ENCODE data around the gene AGBL2. TPM values are rescaled to one million over a fixed set of nuclear protein-coding genes. Genes with fewer than 3 reads are reported as not detected.
A peak's percentile ranks its signal among the peaks of the same experiment; 100 is the strongest.

Gene AGBL2
- total and polyA plus RNA-seq, 9 of the 15 experiments (the other 6 are each of a cell fraction or from before 2014, with no cell fraction given): 0.57 to 6.5 (median 1.3) TPM

DNA sequence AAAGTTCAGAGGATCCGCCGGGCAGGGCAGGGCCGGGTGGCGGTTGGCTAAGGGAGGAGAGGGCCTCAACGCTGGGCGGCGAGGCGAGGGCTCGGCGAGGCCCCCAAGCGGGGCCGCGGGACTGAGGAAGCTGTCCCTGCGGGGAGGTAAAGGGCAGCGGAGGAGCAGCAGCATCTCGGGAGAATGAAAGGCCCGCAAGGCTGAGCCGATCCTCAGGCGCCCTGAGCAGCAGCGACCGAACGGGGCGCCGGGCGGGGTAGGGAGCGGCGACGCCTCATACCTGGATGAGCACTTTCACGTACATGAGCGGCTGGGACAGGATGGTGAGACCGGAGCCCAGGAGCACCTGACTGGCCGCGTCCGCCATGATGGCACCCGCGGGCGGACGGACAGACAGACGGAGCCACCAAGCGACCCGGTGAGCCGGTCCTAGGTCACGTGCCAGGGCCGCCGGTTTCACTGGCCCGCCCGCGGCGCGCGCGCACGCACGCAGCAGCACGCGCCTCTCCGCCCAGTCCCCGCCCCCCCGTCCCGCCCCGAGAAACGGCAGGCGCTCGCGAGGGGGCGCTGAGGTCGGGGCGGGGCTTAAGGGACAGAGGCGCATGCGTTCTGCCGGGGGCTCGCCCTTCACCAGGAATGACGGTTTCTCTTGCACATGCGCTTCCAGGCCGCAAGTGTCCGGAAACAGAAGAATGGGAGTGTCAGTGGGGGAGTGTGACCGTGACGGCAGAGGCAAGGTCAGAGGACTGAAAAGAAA lies 72.9 kb downstream of the AGBL2 start, which contains the start of gene MTCH2 (continued):
- TF ChIP-seq TCFL5 (CRISPR knock-in tag; conservative IDR thresholded peaks at IDR 0.05): no peak
- TF ChIP-seq, protein P1, sequence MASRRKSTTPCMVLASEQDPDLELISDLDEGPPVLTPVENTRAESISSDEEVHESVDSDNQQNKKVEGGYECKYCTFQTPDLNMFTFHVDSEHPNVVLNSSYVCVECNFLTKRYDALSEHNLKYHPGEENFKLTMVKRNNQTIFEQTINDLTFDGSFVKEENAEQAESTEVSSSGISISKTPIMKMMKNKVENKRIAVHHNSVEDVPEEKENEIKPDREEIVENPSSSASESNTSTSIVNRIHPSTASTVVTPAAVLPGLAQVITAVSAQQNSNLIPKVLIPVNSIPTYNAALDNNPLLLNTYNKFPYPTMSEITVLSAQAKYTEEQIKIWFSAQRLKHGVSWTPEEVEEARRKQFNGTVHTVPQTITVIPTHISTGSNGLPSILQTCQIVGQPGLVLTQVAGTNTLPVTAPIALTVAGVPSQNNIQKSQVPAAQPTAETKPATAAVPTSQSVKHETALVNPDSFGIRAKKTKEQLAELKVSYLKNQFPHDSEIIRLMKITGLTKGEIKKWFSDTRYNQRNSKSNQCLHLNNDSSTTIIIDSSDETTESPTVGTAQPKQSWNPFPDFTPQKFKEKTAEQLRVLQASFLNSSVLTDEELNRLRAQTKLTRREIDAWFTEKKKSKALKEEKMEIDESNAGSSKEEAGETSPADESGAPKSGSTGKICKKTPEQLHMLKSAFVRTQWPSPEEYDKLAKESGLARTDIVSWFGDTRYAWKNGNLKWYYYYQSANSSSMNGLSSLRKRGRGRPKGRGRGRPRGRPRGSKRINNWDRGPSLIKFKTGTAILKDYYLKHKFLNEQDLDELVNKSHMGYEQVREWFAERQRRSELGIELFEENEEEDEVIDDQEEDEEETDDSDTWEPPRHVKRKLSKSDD (conservative IDR thresholded peaks at IDR 0.05; ENCODE audit: low read length): no peak
- TF ChIP-seq, protein P2, sequence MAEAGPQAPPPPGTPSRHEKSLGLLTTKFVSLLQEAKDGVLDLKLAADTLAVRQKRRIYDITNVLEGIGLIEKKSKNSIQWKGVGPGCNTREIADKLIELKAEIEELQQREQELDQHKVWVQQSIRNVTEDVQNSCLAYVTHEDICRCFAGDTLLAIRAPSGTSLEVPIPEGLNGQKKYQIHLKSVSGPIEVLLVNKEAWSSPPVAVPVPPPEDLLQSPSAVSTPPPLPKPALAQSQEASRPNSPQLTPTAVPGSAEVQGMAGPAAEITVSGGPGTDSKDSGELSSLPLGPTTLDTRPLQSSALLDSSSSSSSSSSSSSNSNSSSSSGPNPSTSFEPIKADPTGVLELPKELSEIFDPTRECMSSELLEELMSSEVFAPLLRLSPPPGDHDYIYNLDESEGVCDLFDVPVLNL (CRISPR knock-in tag; IDR thresholded peaks at IDR 0.05; ENCODE audit: low read depth): no peak
- TF ChIP-seq ZFPM2 (CRISPR knock-in tag; IDR thresholded peaks at IDR 0.05): no peak
- no peak for TF ChIP-seq SRSF1 (IDR thresholded peaks at IDR 0.05; ENCODE audit: low read depth, low read length)
- TF ChIP-seq RBM25 (IDR thresholded peaks at IDR 0.05; ENCODE audit: low read depth, low read length, severe bottlenecking): peak; percentile 71
- TF ChIP-seq NR2F6 (CRISPR knock-in tag; IDR thresholded peaks at IDR 0.05): no peak
- TF ChIP-seq MCM3 (IDR thresholded peaks at IDR 0.05): no peak
- TF ChIP-seq THRAP3 (IDR thresholded peaks at IDR 0.05; ENCODE audit: borderline replicate concordance): no peak
- no peak for TF ChIP-seq ZNF707 (CRISPR knock-in tag; conservative IDR thresholded peaks at IDR 0.05)
- TF ChIP-seq ZC3H4 (CRISPR knock-in tag; IDR thresholded peaks at IDR 0.05; ENCODE audit: borderline replicate concordance): no peak
- TF ChIP-seq, protein P3, sequence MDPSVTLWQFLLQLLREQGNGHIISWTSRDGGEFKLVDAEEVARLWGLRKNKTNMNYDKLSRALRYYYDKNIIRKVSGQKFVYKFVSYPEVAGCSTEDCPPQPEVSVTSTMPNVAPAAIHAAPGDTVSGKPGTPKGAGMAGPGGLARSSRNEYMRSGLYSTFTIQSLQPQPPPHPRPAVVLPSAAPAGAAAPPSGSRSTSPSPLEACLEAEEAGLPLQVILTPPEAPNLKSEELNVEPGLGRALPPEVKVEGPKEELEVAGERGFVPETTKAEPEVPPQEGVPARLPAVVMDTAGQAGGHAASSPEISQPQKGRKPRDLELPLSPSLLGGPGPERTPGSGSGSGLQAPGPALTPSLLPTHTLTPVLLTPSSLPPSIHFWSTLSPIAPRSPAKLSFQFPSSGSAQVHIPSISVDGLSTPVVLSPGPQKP (CRISPR knock-in tag; IDR thresholded peaks at IDR 0.05): no peak
- no peak for TF ChIP-seq COPS2 (conservative IDR thresholded peaks at IDR 0.05)
- no peak for TF ChIP-seq ZNF324 (CRISPR knock-in tag; IDR thresholded peaks at IDR 0.05)
- TF ChIP-seq ZNF780A (CRISPR knock-in tag; IDR thresholded peaks at IDR 0.05): no peak
- TF ChIP-seq RFX5 (IDR thresholded peaks at IDR 0.05; ENCODE audit: low read depth, low read length): no peak
- TF ChIP-seq, protein P4, sequence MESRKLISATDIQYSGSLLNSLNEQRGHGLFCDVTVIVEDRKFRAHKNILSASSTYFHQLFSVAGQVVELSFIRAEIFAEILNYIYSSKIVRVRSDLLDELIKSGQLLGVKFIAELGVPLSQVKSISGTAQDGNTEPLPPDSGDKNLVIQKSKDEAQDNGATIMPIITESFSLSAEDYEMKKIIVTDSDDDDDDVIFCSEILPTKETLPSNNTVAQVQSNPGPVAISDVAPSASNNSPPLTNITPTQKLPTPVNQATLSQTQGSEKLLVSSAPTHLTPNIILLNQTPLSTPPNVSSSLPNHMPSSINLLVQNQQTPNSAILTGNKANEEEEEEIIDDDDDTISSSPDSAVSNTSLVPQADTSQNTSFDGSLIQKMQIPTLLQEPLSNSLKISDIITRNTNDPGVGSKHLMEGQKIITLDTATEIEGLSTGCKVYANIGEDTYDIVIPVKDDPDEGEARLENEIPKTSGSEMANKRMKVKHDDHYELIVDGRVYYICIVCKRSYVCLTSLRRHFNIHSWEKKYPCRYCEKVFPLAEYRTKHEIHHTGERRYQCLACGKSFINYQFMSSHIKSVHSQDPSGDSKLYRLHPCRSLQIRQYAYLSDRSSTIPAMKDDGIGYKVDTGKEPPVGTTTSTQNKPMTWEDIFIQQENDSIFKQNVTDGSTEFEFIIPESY (CRISPR knock-in tag; IDR thresholded peaks at IDR 0.05): no peak
- peak; percentile 84 for TF ChIP-seq ETV1 (tag; conservative IDR thresholded peaks at IDR 0.05; ENCODE audit: low read depth)
- TF ChIP-seq DACH1 (IDR thresholded peaks at IDR 0.05; ENCODE audit: partially characterized antibody): no peak
- TF ChIP-seq SFPQ (IDR thresholded peaks at IDR 0.05; ENCODE audit: low read depth, low read length): no peak

All from K562 (cell line).